Mesothelial cell of epicardium (in vitro differentiated cells): ENCODE data around the gene DLEC1. TPM values are rescaled to one million over a fixed set of nuclear protein-coding genes. Genes with fewer than 3 reads are reported as not detected.

Experiments used
- DNase-seq, 2 experiments: peaks; one replicate each; pipeline ENCODE4 v3.0.0; 2021; ENCODE audit warnings: low spot score in 2 of 2; ENCODE audit not compliant: unreplicated experiment in 2 of 2
- H3K27ac Mint-ChIP-seq: 2 replicates; pipeline ENCODE4 v1.8.0; 2021; ENCODE audit warnings: mixed read lengths
- H3K27me3 Mint-ChIP-seq: 2 replicates; pipeline ENCODE4 v1.8.0; 2021; ENCODE audit warnings: low read depth, mixed read lengths
- H3K36me3 Mint-ChIP-seq: 2 replicates; pipeline ENCODE4 v1.8.0; 2021; ENCODE audit warnings: mixed read lengths
- H3K4me1 Mint-ChIP-seq: 2 replicates; pipeline ENCODE4 v1.8.0; 2021; ENCODE audit warnings: mixed read lengths
- H3K4me3 Mint-ChIP-seq: 2 replicates; pipeline ENCODE4 v1.8.0; 2021; ENCODE audit warnings: mild to moderate bottlenecking, moderate library complexity, mixed read lengths
- H3K9me3 Mint-ChIP-seq: 2 replicates; pipeline ENCODE4 v1.8.0; 2021; ENCODE audit warnings: mixed read lengths
- total RNA-seq: library from RNA; stranded (reverse); gene quantifications from 3 replicates; pipeline ENCODE4 v1.2.1, GENCODE V29; 2021
- TF ChIP-seq, protein P1 (sequence below): fragments of 200-600 bp; sonication (generic); IDR thresholded peaks from one replicate; pipeline ENCODE4 v1.5.0; 2021; ENCODE audit warnings: antibody characterized with exemption; ENCODE audit not compliant: unreplicated experiment

DLEC1 gene
- total RNA-seq, 1 donor from 2014 or later: 1.4 TPM

DNA sequence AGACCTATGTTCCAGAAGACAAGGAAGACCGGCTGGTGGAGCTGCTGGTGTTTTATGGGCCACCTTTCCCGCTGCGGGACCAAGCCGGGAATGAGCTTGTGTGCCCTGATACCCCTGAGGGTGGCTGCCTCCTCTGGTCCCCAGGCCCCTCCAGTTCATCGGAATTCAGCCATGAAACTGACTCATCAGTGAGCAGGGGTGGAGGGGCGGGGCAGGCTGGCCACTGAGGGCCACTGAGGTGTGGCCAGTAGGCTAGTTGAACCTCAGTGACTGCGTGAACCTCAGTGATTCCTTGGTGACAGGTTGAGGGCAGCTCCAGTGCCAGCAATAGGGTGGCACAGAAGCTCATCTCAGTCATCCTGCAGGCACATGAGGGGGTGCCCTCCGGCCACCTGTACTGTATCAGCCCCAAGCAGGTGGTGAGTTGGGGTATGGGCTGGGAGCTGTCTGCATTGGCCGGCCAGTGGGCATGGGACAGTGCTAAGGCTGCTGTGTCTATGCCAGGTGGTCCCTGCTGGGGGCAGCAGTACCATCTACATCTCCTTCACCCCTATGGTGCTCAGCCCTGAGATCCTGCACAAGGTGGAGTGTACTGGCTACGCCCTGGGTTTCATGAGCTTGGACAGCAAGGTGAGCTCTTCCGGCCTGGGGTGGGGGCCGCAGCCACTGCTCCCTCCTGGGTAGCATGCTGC, 77.6 kb downstream of the DLEC1 start:
- no peak for DNase-seq
- Mint-ChIP-seq H3K36me3 (peaks cover 3% of the 10 kb centered on the region), H3K9me3 (no peaks in the 10 kb centered on the region), H3K4me1 (no peaks in the 10 kb centered on the region), H3K27ac (no peak overlapping the region), H3K27me3 (peaks cover 12% of the 10 kb centered on the region), H3K4me3 (no peak overlapping the region)
- TF ChIP-seq, protein P1, sequence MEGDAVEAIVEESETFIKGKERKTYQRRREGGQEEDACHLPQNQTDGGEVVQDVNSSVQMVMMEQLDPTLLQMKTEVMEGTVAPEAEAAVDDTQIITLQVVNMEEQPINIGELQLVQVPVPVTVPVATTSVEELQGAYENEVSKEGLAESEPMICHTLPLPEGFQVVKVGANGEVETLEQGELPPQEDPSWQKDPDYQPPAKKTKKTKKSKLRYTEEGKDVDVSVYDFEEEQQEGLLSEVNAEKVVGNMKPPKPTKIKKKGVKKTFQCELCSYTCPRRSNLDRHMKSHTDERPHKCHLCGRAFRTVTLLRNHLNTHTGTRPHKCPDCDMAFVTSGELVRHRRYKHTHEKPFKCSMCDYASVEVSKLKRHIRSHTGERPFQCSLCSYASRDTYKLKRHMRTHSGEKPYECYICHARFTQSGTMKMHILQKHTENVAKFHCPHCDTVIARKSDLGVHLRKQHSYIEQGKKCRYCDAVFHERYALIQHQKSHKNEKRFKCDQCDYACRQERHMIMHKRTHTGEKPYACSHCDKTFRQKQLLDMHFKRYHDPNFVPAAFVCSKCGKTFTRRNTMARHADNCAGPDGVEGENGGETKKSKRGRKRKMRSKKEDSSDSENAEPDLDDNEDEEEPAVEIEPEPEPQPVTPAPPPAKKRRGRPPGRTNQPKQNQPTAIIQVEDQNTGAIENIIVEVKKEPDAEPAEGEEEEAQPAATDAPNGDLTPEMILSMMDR: no peak

DNA sequence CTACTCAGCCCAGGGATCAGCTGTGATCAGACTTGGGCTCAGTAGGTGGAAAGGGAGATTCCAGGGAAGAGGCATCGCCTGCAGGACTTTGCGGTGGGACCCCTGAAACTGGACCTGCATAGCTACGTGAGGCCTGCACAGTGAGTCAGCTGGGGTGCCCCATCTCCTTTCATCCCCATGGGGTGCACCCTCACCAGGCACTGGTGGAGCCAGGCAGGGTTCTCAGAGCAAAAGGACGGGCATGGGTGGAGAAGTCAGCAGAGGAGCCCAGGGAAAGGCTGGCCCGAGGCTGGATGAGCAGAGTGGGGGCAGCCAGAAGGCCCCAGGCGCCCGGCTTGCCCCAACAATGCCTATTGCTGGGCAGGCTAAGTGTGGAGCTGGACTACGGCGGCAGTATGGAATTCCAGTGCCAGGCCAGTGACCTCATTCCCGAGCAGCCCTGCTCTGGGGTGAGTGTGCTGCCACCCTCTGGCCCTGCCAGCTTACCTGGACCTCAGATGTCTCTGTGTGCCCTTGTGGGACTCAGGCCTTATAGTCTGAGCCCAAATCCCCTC, 78.2 kb downstream of the DLEC1 start:
- TF ChIP-seq, protein P1: no peak

DNA sequence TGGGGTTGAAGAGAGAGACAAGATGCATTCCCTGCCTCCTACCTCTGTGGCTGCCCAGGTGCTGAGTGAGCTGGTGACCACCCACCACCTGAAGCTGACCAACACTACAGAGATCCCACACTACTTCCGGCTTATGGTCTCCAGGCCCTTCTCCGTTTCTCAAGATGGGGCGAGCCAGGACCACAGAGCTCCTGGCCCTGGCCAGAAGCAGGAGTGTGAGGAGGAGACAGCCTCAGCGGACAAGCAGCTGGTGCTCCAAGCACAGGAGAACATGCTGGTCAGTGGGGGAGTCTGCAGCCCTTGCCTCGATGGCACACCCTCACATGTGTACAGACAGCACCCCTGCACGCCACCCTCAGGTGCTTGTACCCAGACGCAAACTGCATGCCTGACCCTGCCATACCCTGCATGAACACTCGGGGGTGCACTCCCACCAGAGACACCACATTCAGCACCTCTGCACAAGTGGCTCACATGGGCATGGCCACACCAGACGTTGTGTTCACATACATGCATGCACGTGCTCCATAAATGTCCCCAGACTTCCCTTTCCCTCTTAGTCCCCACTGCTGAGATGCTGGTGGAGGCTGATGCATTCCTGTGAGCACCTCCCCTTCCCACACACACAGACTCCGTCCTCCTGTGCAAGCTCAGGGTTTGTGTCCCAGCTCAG, 78.9 kb downstream of the DLEC1 start:
- TF ChIP-seq, protein P1: peak; percentile 59
- H3K9me3 Mint-ChIP-seq: no peaks in the 10 kb centered on the region
- H3K27ac Mint-ChIP-seq: no peak overlapping the region
- H3K36me3 Mint-ChIP-seq: peaks cover 9% of the 10 kb centered on the region
- H3K4me1 Mint-ChIP-seq: no peaks in the 10 kb centered on the region
- H3K27me3 Mint-ChIP-seq: peaks cover 12% of the 10 kb centered on the region
- no peak overlapping the region for H3K4me3 Mint-ChIP-seq
- DNase-seq: peak in 1 of 2 experiments; percentile 64

More for the DNA sequence above, 78.2 kb downstream of the DLEC1 start:
- Mint-ChIP-seq H3K4me1 (no peaks in the 10 kb centered on the region), H3K27me3 (peaks cover 12% of the 10 kb centered on the region), H3K4me3 (no peak overlapping the region), H3K36me3 (peaks cover 6% of the 10 kb centered on the region), H3K9me3 (no peaks in the 10 kb centered on the region), H3K27ac (no peak overlapping the region)
- DNase-seq: no peak

DNA sequence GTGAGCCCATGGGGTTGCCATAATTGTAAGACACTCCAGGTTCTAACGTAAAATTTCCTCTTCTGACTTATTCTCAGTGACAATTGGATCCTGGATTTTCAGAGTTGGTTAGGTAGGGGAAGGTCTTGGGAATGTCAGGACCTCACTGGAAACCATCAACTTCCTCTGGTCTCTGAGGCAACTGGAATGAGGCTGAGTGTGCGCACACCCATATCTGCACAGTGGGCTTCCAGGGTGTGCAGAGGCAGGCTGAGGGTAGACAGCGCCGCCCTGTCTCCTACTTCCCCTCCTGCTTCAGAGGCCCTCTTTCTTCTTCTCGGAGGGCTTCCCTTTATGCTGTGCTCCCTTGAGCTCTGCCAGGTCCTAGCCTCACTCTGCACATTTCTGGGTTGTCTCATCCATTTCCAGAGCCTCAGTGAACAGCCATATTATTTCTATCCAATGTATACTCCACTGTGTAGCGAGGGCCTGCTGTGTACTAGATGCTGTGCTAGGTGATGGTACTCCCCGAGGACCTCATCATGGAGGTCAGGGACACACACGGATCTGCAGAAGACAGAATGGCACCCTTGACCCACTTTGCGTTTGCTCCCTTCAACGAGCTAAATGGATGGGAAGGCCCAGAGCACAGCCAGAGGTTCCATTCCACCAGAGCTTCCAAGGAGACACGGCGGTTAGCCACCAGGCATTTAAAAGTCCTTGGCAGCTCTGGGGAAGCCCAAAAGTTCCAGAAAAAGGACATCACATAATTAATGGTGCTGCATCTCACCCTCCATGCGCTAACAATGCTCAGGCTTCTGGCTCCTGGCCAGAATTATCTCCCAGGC, 79.6 kb downstream of the DLEC1 start:
- Mint-ChIP-seq H3K27me3 (peaks cover 12% of the 10 kb centered on the region), H3K36me3 (peaks cover 14% of the 10 kb centered on the region), H3K27ac (no peak overlapping the region), H3K4me1 (no peaks in the 10 kb centered on the region), H3K9me3 (no peaks in the 10 kb centered on the region), H3K4me3 (no peak overlapping the region)
- no peak for DNase-seq
- TF ChIP-seq, protein P1: no peak

DNA sequence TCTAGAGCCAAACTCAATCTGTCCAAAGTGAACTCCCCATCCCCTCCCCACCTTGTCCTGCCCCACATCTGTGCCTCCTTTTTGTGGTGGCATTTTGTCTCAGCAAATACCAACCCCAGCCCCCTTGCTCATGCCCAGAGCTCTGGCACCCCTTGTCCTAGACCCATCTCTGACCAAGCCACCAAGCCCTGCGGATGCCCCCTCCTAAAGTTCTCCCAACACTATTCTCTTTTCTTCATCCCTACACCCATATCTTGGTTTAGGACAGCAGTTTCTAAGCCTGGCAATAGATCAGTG, 80.2 kb downstream of the DLEC1 start:
- TF ChIP-seq, protein P1: no peak
- H3K36me3 Mint-ChIP-seq: peaks cover 14% of the 10 kb centered on the region
- DNase-seq: no peak
- H3K9me3 Mint-ChIP-seq: no peaks in the 10 kb centered on the region
- H3K27ac Mint-ChIP-seq: no peak overlapping the region
- no peaks in the 10 kb centered on the region for H3K4me1 Mint-ChIP-seq
- no peak overlapping the region for H3K4me3 Mint-ChIP-seq
- peaks cover 12% of the 10 kb centered on the region for H3K27me3 Mint-ChIP-seq
